NCI-H1694 treated with DMSO at 0.1 percent for 48 hours (cell line): Measurements from ENCODE around the gene PTX4.
A peak's percentile ranks its signal among the peaks of the same experiment; 100 is the strongest.
"Not testable (repeated sequence)": the region's sequence is repeated elsewhere in the genome, so short reads cannot be mapped to it uniquely, and the experiment has no call there.

ENCODE experiments used
- DNase-seq: peaks from one replicate; lab custom pipeline; 2025; lab: John Stamatoyannopoulos, UW

PTX4 gene

GRCh38 chr16:1481906-1482835 is 6.6 kb downstream of the PTX4 start:
- no peak for DNase-seq

GRCh38 chr16:1478937-1479336 is 9.8 kb downstream of the PTX4 start:
- DNase-seq, result not testable (repeated sequence)

- DNase-seq, result no peak
Observed at GRCh38 chr16:1477033-1477432, 11.7 kb downstream of the PTX4 start.

- DNase-seq, result no peak
Observed at GRCh38 chr16:1475552-1476114, 13.1 kb downstream of the PTX4 start.

GRCh38 chr16:1474796-1475551 is 13.8 kb downstream of the PTX4 start, which contains the start of gene CLCN7:
CLCN7 (minus strand) TSS chr16:1475028; CDS start chr16:1474974, 54 bp downstream.
- DNase-seq, result peak; percentile 21

GRCh38 chr16:1474082-1474795 is 14.5 kb downstream of the PTX4 start:
- no peak for DNase-seq

- DNase-seq, result no peak
Observed at GRCh38 chr16:1472974-1473373, 15.8 kb downstream of the PTX4 start.

GRCh38 chr16:1471569-1472194 is 17.1 kb downstream of the PTX4 start:
- no peak for DNase-seq

GRCh38 chr16:1470481-1471251 is 18.1 kb downstream of the PTX4 start:
- DNase-seq, result no peak

- DNase-seq, result no peak
Observed at GRCh38 chr16:1469693-1470201, 19.0 kb downstream of the PTX4 start.

GRCh38 chr16:1469141-1469540 is 19.6 kb downstream of the PTX4 start:
- not testable (repeated sequence) for DNase-seq

GRCh38 chr16:1468426-1468810 is 20.3 kb downstream of the PTX4 start:
- no peak for DNase-seq

GRCh38 chr16:1466968-1467521 is 21.7 kb downstream of the PTX4 start:
- DNase-seq, result no peak

- no peak for DNase-seq
Observed at GRCh38 chr16:1466054-1466453, 22.7 kb downstream of the PTX4 start.

GRCh38 chr16:1465567-1465915 is 23.2 kb downstream of the PTX4 start:
- no peak for DNase-seq

GRCh38 chr16:1464894-1465566 is 23.7 kb downstream of the PTX4 start:
- no peak for DNase-seq

- no peak for DNase-seq
Observed at GRCh38 chr16:1464196-1464893, 24.4 kb downstream of the PTX4 start.

- no peak for DNase-seq
Observed at GRCh38 chr16:1461146-1461545, 27.6 kb downstream of the PTX4 start.

GRCh38 chr16:1460602-1461138 is 28.1 kb downstream of the PTX4 start:
- no peak for DNase-seq
